HG03565 (cell line): ENCODE data around the gene INTS1.

Experiments used
- ATAC-seq: cut with Tn5 transposase; IDR thresholded peaks from one replicate; pipeline ENCODE4 v1.9.1; 2021; ENCODE audit warnings: mild to moderate bottlenecking, moderate library complexity; ENCODE audit not compliant: unreplicated experiment

Gene INTS1

DNA sequence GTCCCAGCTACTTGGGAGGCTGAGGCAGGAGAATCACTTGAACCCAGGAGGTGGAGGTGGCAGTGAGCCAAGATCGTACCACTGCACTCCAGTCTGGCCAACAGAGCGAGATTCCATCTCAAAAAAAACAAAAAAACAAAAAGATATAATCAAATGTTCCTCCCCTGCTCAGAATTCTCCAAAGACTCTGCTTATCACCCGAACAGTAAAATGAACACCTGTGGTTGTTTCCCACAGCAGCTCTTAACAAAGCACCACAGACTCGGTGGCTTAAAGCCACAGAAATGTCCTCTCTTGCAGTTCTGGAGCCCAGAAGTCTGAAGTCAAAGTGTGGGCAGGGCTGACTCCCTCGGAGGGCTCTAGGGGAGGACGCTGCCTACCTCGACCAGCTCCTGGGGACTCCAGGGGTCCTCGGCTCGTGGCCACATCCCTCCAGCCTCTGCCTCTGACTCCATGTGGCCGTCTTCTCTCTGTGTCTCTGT is 4.1 kb upstream of the INTS1 start:
- ATAC-seq = no peak

DNA sequence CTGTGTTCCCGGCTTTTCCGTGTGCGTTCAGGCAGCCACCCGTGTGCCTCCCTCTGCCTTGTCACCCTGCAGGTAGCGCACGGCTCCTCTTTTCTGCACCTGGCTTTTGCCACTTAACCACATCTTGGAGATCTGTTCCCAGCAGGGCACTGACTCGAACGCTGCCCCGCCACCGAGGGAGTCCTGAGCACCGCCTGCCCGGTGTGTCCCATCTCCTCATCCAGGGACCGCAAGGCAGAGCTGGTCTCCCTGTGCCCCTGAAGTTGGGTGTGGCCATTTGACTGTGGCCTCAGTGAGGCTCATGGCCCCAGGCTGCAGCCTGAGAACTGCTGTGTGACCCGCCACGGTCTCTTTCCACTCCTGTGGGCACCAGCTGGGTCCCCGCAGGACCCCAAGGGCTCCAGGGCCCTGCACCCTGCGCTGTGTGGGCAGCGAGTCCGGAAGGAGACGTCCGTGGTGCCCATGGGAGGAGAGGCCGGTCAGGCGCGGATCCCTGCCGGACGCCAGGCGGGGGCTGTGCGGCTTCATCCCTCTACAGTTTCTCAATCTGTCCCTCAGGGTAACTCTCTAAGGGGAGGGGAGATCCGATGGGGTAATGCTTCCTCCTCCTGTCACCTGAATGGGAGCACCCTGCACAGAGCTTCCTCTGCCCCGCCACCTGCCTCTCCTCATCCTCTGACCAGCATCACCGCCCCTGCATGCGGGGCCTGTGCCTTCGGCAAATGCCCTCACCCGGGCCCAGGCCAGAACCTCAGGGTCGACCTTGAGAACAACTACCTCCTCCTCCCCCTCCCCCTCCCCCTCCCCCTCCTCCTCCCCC is 1.8 kb upstream of the INTS1 start:
- no peak for ATAC-seq

DNA sequence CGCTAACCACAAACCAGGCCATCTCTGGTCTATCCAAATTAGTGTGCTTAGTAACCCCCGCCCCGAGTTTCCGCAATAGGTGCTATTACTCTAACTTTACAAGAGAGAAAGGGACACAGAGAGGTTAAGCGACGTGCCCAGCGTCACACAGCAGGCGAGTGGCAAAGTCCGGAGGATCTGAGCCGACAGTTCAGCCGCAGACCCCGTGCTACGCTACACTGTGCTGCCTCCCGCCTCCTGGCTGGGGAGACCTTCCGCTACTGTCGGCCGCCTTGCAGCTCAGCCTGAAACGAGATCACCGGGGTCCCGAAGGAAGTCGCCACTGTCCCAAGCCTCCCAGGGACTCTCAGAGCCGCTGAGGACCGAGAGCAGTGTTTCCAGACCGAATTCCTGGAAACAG is 799 bp downstream of the INTS1 start:
- no peak for ATAC-seq

DNA sequence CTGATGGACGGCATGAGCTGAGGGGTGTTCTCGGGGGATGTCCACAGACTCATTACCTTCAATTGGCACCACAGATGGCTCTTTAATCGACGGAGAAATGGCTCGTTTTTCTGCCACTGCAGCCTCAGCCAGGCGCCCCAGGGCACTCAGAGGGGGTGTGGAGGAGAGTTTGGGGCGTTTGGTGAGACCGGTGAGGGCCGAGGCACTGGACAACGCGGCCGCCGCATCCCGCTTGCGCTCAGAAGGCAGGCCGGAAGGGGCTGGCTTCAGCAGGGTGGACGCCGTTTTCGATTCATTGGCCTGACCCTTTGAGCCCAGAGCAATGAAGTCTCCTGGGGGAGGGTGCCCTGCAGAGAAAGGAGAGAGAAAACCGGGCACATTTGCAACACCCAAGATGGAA is 1.3 kb downstream of the INTS1 start:
- ATAC-seq = no peak

DNA sequence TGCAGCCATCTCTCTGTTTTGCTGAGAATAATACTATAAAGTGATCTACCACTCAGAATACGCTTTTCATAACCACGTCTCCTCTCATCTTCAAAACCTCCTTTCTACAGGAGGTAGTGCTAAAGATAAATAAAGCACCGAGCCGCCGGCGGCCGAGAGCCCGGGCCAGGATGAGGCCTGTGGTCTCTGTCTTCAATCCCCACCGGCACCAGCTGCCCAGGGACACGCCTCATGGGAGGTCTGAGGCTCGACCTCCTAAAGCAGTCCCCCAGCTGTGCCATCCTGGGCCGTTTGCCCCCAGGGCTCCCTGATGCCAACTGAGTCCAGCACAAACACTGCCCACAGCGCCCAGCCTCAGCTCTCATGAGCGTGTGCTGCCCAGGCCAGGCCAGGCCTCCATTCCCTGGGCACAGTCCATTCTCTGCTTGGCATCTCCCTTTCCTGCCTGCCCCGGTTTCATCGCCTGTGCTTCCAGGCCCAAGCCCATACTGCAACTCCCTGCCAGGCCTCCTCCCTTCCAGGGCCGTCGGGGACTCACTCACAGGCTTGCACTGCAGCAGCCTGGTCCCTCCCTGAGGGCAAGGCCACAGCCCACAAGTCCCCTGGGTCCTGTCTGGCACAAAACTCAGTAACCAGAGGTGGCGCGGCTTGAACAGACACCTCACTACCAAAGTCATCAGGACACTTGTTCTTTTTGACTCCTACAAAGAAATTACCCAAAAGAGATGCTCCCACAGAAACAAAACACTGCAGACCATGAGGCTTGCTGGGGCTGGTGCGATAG is 2.5 kb downstream of the INTS1 start:
- ATAC-seq = no peak

DNA sequence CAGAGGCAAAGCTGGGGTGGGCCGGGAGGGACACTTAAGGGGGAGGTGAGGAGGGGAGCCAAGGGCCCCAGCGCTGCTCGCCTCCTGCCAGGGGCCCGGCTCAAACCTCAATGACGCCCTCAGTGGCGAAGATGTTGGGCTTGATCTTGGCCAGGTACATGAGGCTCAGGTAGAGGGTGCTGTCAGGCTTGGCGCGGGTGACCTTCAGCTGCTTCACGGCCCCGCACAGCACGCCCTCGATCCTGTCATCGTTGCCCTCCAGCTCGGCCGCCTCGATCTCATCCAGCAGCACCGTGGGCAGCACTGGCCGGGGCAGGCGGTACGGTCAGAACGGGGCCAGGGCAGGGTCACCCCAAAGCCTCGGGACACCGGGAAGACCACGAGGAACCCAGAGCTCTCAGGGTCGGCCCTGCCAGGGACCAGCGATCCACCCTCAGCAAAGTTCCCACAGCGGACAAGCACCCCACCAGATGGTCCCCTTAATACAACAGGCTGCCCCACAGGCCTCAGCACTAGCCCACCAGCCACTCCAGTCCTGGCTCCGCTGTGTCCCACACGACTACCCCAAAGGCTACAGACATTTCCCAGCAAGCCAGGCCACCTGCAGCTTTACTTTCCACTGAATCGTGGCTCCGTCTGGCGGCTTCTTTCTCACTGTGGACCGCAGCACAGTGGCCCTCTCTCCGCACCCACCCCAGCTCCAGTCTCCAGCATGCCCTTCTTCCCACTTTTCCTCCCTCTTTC is 4.0 kb downstream of the INTS1 start:
- ATAC-seq = no peak

DNA sequence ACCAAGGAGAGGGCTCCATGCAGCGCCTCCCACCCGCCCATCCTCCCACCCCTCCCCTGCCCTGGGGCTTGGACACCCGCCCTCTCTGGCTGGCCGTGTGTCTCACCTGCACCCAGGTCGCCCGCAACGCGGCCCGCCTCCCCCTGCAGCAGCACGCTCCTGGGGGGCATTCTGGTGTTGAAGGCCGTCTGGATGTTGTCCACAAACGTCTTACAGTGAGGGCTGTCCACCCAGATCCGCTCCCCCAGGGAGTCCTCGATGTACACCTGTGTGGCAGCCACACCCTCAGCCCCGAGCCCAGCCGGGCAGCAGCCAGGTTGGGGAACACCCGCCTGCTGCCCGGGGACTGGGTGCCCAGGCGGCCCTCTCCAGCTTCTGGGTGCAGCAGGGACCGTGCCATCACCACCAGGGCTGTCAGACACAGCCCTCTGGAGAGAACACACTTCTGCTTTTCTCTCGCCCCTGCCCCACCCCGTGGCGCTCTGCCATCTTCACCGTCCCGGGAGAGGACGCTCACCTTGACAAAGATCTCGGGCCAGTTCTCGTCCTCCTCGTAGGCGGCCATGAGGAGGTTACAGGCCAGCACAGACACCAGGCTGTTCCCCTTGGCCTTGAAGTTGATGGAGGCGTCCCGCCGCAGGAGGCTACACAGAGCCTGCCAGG is 4.7 kb downstream of the INTS1 start:
- no peak for ATAC-seq

DNA sequence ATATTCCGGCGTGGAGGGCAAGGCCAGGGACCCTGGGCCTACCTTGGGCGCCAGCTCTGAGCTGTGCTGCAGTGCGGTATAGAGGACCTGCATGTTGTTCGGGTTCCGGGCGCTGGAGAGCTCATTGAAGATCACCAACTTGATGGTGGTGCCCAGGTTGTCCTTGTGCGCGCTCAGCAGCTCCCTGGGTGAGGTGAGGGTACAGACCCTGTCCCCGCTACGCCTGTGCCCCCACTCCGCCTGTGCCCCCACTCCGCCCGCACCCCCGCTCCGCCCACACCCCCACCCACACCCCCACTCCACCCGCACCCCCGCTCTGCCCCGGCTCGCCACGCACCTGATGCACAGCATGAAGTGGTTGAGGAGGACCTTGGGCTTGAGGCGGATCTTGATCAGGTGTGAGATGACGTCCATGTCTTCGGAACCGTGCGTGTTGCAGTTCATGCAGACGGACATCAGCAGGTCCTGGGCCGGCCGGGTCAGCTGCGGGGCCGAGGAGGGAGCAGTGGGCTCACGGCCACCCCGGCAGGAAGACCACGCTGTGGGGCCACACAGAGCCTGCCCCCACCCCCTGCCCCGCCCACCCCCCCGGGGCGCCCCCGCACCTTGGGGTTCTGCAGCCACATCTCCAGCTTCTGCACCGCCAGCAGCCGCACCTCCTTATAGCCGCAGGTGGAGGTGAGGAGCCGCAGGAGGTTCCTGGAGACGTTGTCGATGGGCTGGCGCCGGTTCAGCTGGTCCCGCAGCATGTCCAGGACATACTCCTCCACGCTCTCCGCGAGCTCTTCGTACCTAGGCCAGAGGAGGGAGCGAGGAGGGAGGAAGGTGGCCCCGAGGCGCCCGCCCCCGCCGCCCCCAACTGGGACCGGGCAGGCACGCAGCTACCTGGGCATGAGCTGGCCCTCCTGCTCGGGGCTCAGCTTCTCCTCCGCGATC is 5.6 kb downstream of the INTS1 start:
- ATAC-seq = no peak

DNA sequence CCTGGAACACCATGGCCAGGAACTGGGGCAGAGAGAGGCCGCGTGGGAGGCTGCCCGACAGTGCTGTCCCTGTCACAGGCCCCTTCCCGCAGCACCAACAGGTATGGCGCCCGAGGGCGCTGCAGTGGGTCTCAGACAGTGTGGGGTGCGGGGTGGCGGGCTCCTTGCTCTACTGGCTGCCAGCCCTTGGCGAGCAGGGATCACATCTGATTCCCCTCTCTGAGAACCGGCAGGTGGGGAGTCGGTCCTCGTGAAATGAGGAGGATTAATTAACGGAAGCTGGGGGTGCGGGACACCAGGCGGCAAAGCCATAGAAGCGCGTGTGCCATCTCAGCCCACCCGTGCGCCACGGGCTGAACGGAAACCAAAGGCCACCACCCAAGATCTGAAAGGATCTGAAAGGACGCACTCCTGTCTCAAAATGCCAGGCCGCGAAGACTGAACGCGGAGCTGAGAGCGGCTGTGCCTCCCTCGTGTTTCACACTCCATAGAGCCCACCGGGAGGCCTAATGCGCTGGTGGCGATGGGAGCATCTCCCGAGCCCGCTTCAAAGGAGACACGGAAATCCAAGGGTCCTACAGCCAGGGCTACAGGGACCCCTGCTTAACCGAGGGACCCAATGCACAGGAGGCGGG is 6.8 kb downstream of the INTS1 start:
- ATAC-seq = no peak

DNA sequence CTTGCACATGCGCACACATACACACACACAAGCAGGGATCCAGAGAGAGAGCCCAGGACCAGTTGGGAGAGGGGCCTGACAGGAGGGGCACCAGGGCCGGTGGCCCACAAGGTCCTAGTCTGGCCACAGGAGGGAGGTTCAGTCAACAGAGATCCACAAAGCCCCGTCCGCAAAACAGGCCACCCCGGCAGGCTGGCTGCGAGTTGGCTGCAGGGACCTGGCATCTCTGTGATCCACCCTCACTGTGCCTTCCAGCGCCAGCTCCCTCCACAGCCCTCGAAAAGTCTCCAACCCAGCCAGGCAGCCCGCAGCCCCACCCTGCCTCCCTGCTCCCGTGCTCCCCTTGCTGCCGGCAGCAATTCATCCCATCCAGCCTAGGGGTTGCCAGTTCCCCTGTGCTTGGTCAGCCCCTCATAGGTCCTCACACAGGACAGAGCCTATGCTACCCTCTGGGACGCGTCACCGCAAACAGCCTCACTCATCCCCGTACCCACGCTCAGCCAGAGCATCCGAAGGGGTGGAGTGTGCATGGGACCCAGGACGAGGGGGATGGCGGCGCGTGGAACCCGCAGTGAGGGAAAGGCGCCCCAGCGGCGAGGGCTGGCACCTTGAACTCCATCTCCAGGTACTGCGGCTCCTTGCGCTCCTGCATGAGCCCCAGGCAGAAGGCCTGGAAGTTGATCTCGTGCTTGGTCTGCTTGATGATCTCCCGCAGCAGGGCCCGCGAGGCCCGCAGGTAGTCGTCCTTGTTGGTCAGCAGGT is 7.5 kb downstream of the INTS1 start:
- no peak for ATAC-seq

DNA sequence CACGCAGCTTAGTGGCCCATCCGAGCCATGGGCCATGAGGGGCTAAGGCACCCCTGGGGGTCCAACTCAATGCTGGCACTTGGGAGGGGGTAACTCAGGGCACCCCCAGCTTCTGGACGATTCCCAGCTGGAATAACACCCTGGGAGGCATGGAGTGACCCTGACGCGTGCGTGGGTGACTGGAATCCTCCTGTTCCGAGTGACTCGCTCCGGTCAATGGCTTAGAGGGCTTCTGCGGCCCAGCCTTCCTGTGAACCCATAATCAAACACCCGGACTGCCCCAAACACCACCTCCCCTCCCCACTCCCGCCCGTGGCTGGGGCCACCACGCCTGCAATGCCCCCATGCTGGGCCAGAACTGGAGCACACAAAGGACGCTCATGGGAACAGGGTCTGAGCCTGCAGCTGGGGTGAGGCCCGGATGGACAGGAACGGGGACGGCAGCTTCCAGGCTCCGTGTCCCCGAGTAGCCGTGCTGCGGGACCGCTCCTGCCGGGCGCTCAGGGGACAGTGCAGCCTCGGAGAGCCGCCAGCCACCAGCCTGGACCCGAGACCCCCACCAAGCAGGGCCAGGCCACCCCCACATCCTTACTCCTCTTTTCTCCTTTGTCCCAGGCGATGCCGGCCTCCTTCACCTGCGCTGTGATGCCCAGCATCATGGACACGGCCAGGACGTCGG is 8.5 kb downstream of the INTS1 start:
- ATAC-seq = no peak

DNA sequence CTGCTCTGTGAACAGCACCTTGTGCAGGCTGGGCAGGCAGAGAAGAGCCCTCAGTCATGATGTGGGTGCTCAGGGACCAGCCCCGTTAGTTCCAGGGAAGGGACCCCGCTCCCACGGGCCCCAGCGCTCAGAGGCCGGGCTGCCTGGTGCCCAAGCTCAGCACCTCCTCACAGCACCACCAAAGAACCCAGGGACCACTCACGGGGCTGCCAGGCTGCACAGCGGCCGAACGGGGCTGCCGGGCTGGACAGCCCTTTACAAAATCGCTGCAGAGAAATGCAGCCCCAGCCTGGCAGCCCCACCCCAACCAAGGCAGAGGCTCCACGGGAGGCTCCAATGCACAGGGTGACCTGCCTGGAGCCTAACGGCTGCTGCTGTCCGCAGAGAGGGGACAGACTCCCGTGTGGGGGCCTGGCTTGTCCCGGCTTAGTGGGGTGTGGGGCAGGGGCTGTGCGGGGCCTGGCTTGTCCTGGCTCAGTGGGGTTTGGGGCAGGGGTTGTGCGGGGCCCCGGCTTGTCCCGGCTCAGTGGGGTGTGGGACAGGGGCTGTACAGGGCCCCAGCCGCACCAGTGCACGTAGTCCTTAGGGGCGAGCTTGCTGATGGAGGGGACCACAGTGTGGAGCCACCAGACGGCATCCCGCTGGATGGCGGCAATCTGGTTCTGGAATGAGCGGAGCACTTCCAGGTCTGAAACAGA is 9.2 kb downstream of the INTS1 start:
- no peak for ATAC-seq

DNA sequence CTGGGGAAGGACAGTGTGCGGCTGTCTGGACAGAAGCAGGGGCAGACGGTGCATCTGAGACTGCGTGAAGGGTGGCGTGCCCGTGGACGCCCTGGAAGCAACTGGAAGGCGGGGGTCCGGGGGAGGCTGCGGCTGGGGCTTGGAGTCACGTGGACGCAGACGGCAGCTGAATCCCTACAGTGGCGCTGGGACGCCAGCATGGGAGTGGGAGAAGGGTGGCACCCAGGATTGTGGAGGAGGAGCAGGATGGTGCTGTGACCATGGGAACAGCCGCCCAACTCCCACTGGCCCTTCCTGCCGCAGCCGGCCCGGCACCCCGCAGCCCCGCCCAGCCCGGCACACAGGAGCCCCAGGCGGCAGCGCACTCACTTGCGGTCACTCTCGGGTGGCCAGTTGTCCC is 9.7 kb downstream of the INTS1 start:
- no peak for ATAC-seq

DNA sequence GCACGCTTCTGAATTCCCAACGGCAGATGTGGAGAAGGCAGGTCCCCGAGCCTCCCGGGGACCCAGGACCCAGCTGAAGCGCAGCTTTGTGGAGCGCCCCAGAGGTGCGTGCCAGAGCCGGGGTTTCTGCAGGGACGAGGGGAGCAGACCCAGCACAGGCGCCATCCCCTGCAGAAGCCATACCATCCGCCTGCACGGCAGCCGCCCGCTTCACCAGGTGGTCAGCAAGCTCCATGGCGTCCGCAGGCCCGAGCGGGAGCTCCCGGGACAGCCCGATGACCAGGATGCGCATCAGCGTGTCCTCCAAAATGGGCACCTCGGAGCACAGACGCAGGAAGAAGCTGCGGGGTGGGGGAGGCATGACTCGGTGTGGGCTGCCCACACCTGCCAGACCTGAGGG is 10.6 kb downstream of the INTS1 start:
- ATAC-seq = no peak

DNA sequence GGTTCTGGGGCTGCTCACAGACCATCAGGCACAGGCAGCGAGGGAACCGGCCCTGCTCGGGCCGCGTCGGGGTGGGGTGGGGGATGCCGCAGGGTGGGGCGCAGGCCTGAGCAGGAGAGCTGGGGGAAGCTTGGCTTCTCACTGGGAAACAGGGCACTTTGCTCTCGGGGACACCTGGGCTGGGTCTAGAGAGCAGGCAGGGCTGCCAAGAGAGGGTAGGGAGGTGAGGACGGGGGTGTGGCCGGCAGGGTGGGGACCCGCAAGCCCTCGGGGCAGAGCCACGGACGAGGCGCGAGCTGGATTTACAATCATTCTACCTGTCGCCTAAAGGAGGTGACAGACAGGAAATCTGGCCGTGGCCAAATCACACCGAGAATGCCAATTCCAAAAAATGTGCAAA is 11.1 kb downstream of the INTS1 start:
- ATAC-seq = no peak

DNA sequence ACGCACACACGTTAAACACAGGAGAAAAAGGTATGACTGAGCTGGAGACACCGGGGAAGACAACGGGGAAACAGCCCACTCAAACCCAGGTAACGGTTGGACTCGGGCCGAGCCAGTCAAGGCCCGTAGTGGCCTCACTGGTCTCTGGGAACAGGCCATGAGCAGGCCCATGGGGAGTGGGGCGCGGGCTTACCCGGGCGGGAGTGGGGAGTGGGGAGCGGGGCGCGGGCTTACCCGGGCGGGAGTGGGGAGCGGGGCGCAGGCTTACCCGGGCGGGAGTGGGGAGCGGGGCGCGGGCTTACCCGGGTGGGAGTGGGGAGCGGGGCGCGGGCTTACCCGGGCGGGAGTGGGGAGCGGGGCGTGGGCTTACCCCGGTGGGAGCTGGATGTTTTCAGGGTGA is 11.5 kb downstream of the INTS1 start:
- no peak for ATAC-seq

DNA sequence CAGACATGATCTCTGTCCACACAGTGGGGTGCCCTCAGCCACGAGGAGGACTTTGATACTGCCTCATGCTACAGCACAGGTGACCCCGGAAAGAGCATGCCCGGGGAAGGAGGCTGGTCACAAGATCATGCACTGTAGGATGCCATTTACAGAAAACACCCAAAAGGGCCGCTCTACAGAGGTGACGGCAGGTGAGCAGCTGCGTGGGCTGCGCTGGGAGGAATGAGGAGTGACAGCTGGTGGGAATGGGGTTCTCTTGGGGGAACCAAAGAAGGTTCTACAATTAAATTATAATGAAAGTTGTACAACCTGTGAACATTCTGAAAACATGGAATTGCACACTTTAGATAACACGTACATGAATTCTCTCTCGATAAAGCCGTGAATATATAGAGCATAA is 12.0 kb downstream of the INTS1 start:
- ATAC-seq = no peak

DNA sequence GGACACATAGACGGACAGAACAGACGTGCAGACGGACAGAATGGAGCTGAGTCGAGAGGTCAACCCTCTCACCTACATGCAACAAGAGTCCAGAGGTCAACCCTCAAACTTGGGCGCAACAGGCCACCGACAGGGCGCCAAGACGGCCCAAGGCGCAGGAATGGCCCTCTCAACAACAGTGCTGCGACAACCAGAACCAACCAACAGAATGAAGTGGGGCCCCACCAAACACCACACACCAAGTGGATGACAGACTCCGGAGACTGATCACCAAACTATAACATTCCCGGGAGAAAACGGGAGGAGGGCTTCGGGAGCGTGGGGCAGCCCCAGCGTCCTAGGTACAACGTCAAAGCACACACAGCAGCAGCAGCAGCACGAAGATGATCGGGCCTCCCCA is 13.4 kb downstream of the INTS1 start:
- ATAC-seq = no peak
